CD4-positive, alpha-beta memory T cell (primary cell): ENCODE measurements around the gene FOXE3. TPM values are rescaled to one million over a fixed set of nuclear protein-coding genes. Genes with fewer than 3 reads are reported as not detected.

Experiments
- CTCF ChIA-PET: fragments of 350-600 bp; sonication (Branson Sonifier 250); formaldehyde crosslinking; loops from one replicate; lab custom pipeline; 2021; ENCODE audit warnings: inconsistent platforms; ENCODE audit not compliant: partially characterized antibody; lab: Charles Lee
- POLR2A ChIA-PET: fragments of 350-600 bp; sonication (Branson Sonifier 250); formaldehyde crosslinking; loops from one replicate; lab custom pipeline; 2021; ENCODE audit not compliant: partially characterized antibody; lab: Charles Lee
- DNase-seq, 5 donors: peaks; one replicate each; pipeline versions ENCODE4 v3.0.0 to v3.0.0-alpha.2; 2020 to 2022; ENCODE audit warnings: mixed read lengths in 1 of 5
- H3K27ac ChIP-seq: one replicate; pipeline ENCODE4 v1.7.0; 2013; ENCODE audit warnings: low read depth, low read length
- H3K27me3 ChIP-seq: 2 replicates; pipeline ENCODE4 v1.7.0; 2013; ENCODE audit warnings: mild to moderate bottlenecking, low read length, moderate library complexity; ENCODE audit not compliant: insufficient read depth
- H3K36me3 ChIP-seq: 2 replicates; pipeline ENCODE4 v1.7.0; 2013; ENCODE audit warnings: mild to moderate bottlenecking, low read length, moderate library complexity; ENCODE audit not compliant: insufficient read depth
- H3K4me1 ChIP-seq: 2 replicates; pipeline ENCODE4 v1.7.0; 2013; ENCODE audit warnings: mild to moderate bottlenecking, low read length, moderate library complexity; ENCODE audit not compliant: insufficient read depth
- H3K4me3 ChIP-seq, 2 donors: one replicate each; pipeline ENCODE4 v1.7.0; 2013; ENCODE audit warnings: low read length in 2 of 2, mild to moderate bottlenecking in 1 of 2
- H3K9me3 ChIP-seq, 2 donors: one replicate each; pipeline ENCODE4 v1.7.0; 2013; ENCODE audit warnings: low read length in 2 of 2, control low read depth in 1 of 2; ENCODE audit not compliant: control insufficient read depth in 1 of 2
- H3K27ac Mint-ChIP-seq, 7 donors: one replicate each; pipeline ENCODE4 v1.8.0; 2020 to 2021; ENCODE audit warnings: mixed read lengths in 7 of 7, mild to moderate bottlenecking in 6 of 7, inconsistent platforms in 3 of 7, moderate library complexity in 3 of 7
- H3K27me3 Mint-ChIP-seq, 2 donors: one replicate each; pipeline ENCODE4 v1.8.0; 2020 to 2021; ENCODE audit warnings: mixed read lengths in 2 of 2
- H3K36me3 Mint-ChIP-seq, 2 donors: one replicate each; pipeline ENCODE4 v1.8.0; 2020 to 2021; ENCODE audit warnings: mixed read lengths in 2 of 2, inconsistent platforms in 1 of 2, mild to moderate bottlenecking in 1 of 2
- H3K4me1 Mint-ChIP-seq, 4 donors: one replicate each; pipeline ENCODE4 v1.8.0; 2020 to 2021; ENCODE audit warnings: mixed read lengths in 4 of 4, mild to moderate bottlenecking in 1 of 4
- H3K4me3 Mint-ChIP-seq, 8 donors: one replicate each; pipeline ENCODE4 v1.8.0; 2020 to 2021; ENCODE audit warnings: mixed read lengths in 8 of 8, mild to moderate bottlenecking in 7 of 8, moderate library complexity in 6 of 8, inconsistent platforms in 3 of 8
- H3K9me3 Mint-ChIP-seq, 8 donors: one replicate each; pipeline ENCODE4 v1.8.0; 2020 to 2021; ENCODE audit warnings: mixed read lengths in 8 of 8, mild to moderate bottlenecking in 5 of 8, inconsistent platforms in 3 of 8, moderate library complexity in 1 of 8
- intact Hi-C: fragments of 100-400 bp; cut with micrococcal nuclease; formaldehyde crosslinking; loops from one replicate; pipeline ENCODE4 v1.15.1; 2023
- polyA plus RNA-seq, 2 donors: library from polyadenylated mRNA; unstranded; fragments of 300-500 nt; fragmentation: Illumina TruSeq; gene quantifications; one replicate each; pipeline ENCODE4 v1.2.3, GENCODE V29; 2021
- total RNA-seq, 2 experiments: library from RNA; stranded (reverse); gene quantifications; one replicate each; pipeline ENCODE4 v1.2.3, GENCODE V29; 2021

Gene FOXE3
- total and polyA plus RNA-seq, 4 experiments from 2014 or later: not detected

- no peaks in the 10 kb centered on the region for H3K27me3 ChIP-seq
- H3K27me3 Mint-ChIP-seq: peaks cover 1 to 3% of the 10 kb centered on the region in 2 donors
- peaks cover 0 to 3% of the 10 kb centered on the region in 2 donors for H3K36me3 Mint-ChIP-seq
- no peaks in the 10 kb centered on the region for H3K36me3 ChIP-seq
- H3K4me1 ChIP-seq: no peaks in the 10 kb centered on the region
- intact Hi-C loops: loop anchor here (1.0 kb wide), 1 partner anchor 231 kb away; no protein-coding TSS in a partner anchor
- POLR2A ChIA-PET: no interaction called here
- H3K27ac Mint-ChIP-seq: no peak overlapping the region
- CTCF ChIA-PET: interaction anchor here (1.0 to 2.6 kb wide), 4 partner anchors 12 to 244 kb away, joined by 3 to 9 read pairs (median 4); partner anchors contain the start of gene FOXD2
- peaks cover 0 to 5% (median 0%) of the 10 kb centered on the region in 4 donors for H3K4me1 Mint-ChIP-seq
- no peak for DNase-seq
- H3K4me3 Mint-ChIP-seq: no peak overlapping the region
- no peak overlapping the region for H3K27ac ChIP-seq
- H3K9me3 Mint-ChIP-seq: no peaks in the 10 kb centered on the region
- no peaks in the 10 kb centered on the region for H3K9me3 ChIP-seq
- H3K4me3 ChIP-seq: no peak overlapping the region
Measured at GRCh38 chr1:47423872-47424271, 7.8 kb downstream of the FOXE3 start.

- Mint-ChIP-seq H3K9me3 (no peaks in the 10 kb centered on the region), H3K4me1 (peaks cover 0 to 5% (median 0%) of the 10 kb centered on the region in 4 donors), H3K27me3 (no peaks in the 10 kb centered on the region), H3K27ac (no peak overlapping the region), H3K36me3 (peaks cover 0 to 3% of the 10 kb centered on the region in 2 donors), H3K4me3 (no peak overlapping the region)
- POLR2A ChIA-PET: no interaction called here
- Histone ChIP-seq H3K4me3 (no peak overlapping the region), H3K27me3 (no peaks in the 10 kb centered on the region), H3K36me3 (no peaks in the 10 kb centered on the region), H3K27ac (no peak overlapping the region), H3K4me1 (no peaks in the 10 kb centered on the region), H3K9me3 (no peaks in the 10 kb centered on the region)
- intact Hi-C loops: loop anchor here (1.0 kb wide), 1 partner anchor 231 kb away; no protein-coding TSS in a partner anchor
- no peak for DNase-seq
- CTCF ChIA-PET: interaction anchor here (1.0 to 2.6 kb wide), 4 partner anchors 11 to 286 kb away, joined by 3 to 9 read pairs (median 3); partner anchors contain the start of gene FOXD2
Measured at GRCh38 chr1:47424336-47424982, 8.4 kb downstream of the FOXE3 start.

- H3K4me3 Mint-ChIP-seq: no peak overlapping the region
- CTCF ChIA-PET: interaction anchor here (1.0 to 9.7 kb wide), 6 partner anchors 10 to 295 kb away, joined by 3 to 138 read pairs (median 8); no protein-coding TSS in a partner anchor
- H3K27ac ChIP-seq: no peak overlapping the region
- no peaks in the 10 kb centered on the region for H3K9me3 ChIP-seq
- H3K9me3 Mint-ChIP-seq: no peaks in the 10 kb centered on the region
- H3K4me1 Mint-ChIP-seq: peaks cover 15 to 47% (median 28%) of the 10 kb centered on the region in 4 donors
- no peak overlapping the region for H3K4me3 ChIP-seq
- no peaks in the 10 kb centered on the region for H3K36me3 ChIP-seq
- H3K27ac Mint-ChIP-seq: no peak overlapping the region
- H3K4me1 ChIP-seq: peaks cover 27% of the 10 kb centered on the region
- H3K36me3 Mint-ChIP-seq: peaks cover 0 to 10% of the 10 kb centered on the region in 2 donors
- H3K27me3 Mint-ChIP-seq: no peaks in the 10 kb centered on the region
- intact Hi-C loops: no loop called here
- no peaks in the 10 kb centered on the region for H3K27me3 ChIP-seq
- no peak for DNase-seq
- POLR2A ChIA-PET: interaction anchor here (1.3 kb wide), 1 partner anchor 294 kb away, joined by 3 read pairs; no protein-coding TSS in a partner anchor
Measured at GRCh38 chr1:47431534-47431933, 15.4 kb downstream of the FOXE3 start.

GRCh38 chr1:47432071-47433036, 16.3 kb downstream of the FOXE3 start:
- intact Hi-C loops: loop anchor here (1.0 kb wide), 2 partner anchors 278 to 294 kb away; no protein-coding TSS in a partner anchor
- POLR2A ChIA-PET: interaction anchor here (1.3 to 1.6 kb wide), 2 partner anchors 277 to 294 kb away, joined by 3 to 4 read pairs; no protein-coding TSS in a partner anchor
- Mint-ChIP-seq H3K27ac (peak overlapping the region in 4 of 7 donors; percentile 29 to 57 (median 40)), H3K9me3 (no peaks in the 10 kb centered on the region), H3K4me3 (peak overlapping the region in 7 of 8 donors; percentile 44 to 81 (median 67)), H3K36me3 (peaks cover 0 to 11% of the 10 kb centered on the region in 2 donors), H3K27me3 (no peaks in the 10 kb centered on the region), H3K4me1 (peaks cover 17 to 50% (median 32%) of the 10 kb centered on the region in 4 donors)
- Histone ChIP-seq H3K27me3 (no peaks in the 10 kb centered on the region), H3K9me3 (no peaks in the 10 kb centered on the region), H3K36me3 (no peaks in the 10 kb centered on the region), H3K4me3 (peak overlapping the region in 1 of 2 donors; percentile 21), H3K27ac (no peak overlapping the region), H3K4me1 (peaks cover 31% of the 10 kb centered on the region)
- DNase-seq: peak; percentile 56 to 72 (median 62)
- CTCF ChIA-PET: interaction anchor here (1.0 to 9.7 kb wide), 8 partner anchors 9 to 294 kb away, joined by 3 to 138 read pairs (median 4); no protein-coding TSS in a partner anchor

GRCh38 chr1:47433037-47433421, 16.9 kb downstream of the FOXE3 start:
- Mint-ChIP-seq H3K36me3 (peaks cover 0 to 11% of the 10 kb centered on the region in 2 donors), H3K4me1 (peaks cover 17 to 50% (median 32%) of the 10 kb centered on the region in 4 donors), H3K27me3 (no peaks in the 10 kb centered on the region), H3K4me3 (peak overlapping the region in 6 of 8 donors; percentile 59 to 81 (median 70)), H3K27ac (peak overlapping the region in 1 of 7 donors; percentile 50), H3K9me3 (no peaks in the 10 kb centered on the region)
- Histone ChIP-seq H3K36me3 (no peaks in the 10 kb centered on the region), H3K9me3 (no peaks in the 10 kb centered on the region), H3K4me3 (no peak overlapping the region), H3K4me1 (peaks cover 31% of the 10 kb centered on the region), H3K27ac (no peak overlapping the region), H3K27me3 (no peaks in the 10 kb centered on the region)
- intact Hi-C loops: no loop called here
- ChIA-PET POLR2A (interaction anchor here (1.3 to 1.6 kb wide), 2 partner anchors 276 to 293 kb away, joined by 3 to 4 read pairs; no protein-coding TSS in a partner anchor), CTCF (interaction anchor here (1.0 to 9.7 kb wide), 8 partner anchors 8 to 294 kb away, joined by 3 to 138 read pairs (median 8); no protein-coding TSS in a partner anchor)
- DNase-seq: no peak

GRCh38 chr1:47433477-47434050, 17.5 kb downstream of the FOXE3 start:
- Mint-ChIP-seq H3K27me3 (no peaks in the 10 kb centered on the region), H3K36me3 (peaks cover 0 to 13% of the 10 kb centered on the region in 2 donors), H3K4me3 (peak overlapping the region in 6 of 8 donors; percentile 15 to 81 (median 50)), H3K4me1 (peaks cover 17 to 50% (median 32%) of the 10 kb centered on the region in 4 donors), H3K27ac (no peak overlapping the region), H3K9me3 (peaks cover 0 to 2% (median 0%) of the 10 kb centered on the region in 8 donors)
- no peaks in the 10 kb centered on the region for H3K36me3 ChIP-seq
- no peaks in the 10 kb centered on the region for H3K27me3 ChIP-seq
- intact Hi-C loops: no loop called here
- H3K4me3 ChIP-seq: no peak overlapping the region
- no peak overlapping the region for H3K27ac ChIP-seq
- CTCF ChIA-PET: interaction anchor here (0.7 to 9.7 kb wide), 4 partner anchors 8 to 293 kb away, joined by 5 to 138 read pairs (median 33); no protein-coding TSS in a partner anchor
- no peak for DNase-seq
- peaks cover 31% of the 10 kb centered on the region for H3K4me1 ChIP-seq
- H3K9me3 ChIP-seq: no peaks in the 10 kb centered on the region
- POLR2A ChIA-PET: interaction anchor here (1.6 kb wide), 1 partner anchor 276 kb away, joined by 4 read pairs; no protein-coding TSS in a partner anchor
